Ishikawa (cell line): ENCODE data around the gene COG2.

Source experiments
- CEBPB ChIP-seq: IDR thresholded peaks from 2 replicates; pipeline ENCODE4 v1.6.1; 2012
- CREB1 ChIP-seq: IDR thresholded peaks from 2 replicates; pipeline ENCODE4 v1.6.1; 2012; ENCODE audit warnings: low read depth
- EGR1 ChIP-seq: IDR thresholded peaks from 2 replicates; pipeline ENCODE4 v1.6.1; 2012
- EP300 ChIP-seq: IDR thresholded peaks from 2 replicates; pipeline ENCODE4 v1.6.1; 2012; ENCODE audit warnings: borderline replicate concordance
- FOXM1 ChIP-seq: IDR thresholded peaks from 2 replicates; pipeline ENCODE4 v1.6.1; 2012; ENCODE audit warnings: low read depth, borderline replicate concordance
- NFIC ChIP-seq: IDR thresholded peaks from 2 replicates; pipeline ENCODE4 v1.6.1; 2012
- RAD21 ChIP-seq: IDR thresholded peaks from 2 replicates; pipeline ENCODE4 v1.6.1; 2012; ENCODE audit warnings: low read depth
- TAF1 ChIP-seq: IDR thresholded peaks from 2 replicates; pipeline ENCODE4 v1.6.1; 2012; ENCODE audit warnings: low read depth, mild to moderate bottlenecking
- TCF12 ChIP-seq: IDR thresholded peaks from 2 replicates; pipeline ENCODE4 v1.6.1; 2012; ENCODE audit warnings: low read depth
- TEAD4 ChIP-seq: IDR thresholded peaks from 2 replicates; pipeline ENCODE4 v1.6.1; 2012
- YY1 ChIP-seq: IDR thresholded peaks from 2 replicates; pipeline ENCODE4 v1.6.1; 2012; ENCODE audit warnings: low read depth
- ZBTB7A ChIP-seq: IDR thresholded peaks from 2 replicates; pipeline ENCODE4 v1.6.1; 2012; ENCODE audit warnings: low read depth
- TF ChIP-seq, protein P1 (sequence below): IDR thresholded peaks from 2 replicates; pipeline ENCODE4 v1.6.1; 2012; ENCODE audit warnings: low read depth, mild to moderate bottlenecking
- TF ChIP-seq, protein P2 (sequence below): IDR thresholded peaks from 2 replicates; pipeline ENCODE4 v1.6.1; 2012
- TF ChIP-seq, protein P3 (sequence below): IDR thresholded peaks from 2 replicates; pipeline ENCODE4 v1.6.1; 2012

COG2 gene

DNA sequence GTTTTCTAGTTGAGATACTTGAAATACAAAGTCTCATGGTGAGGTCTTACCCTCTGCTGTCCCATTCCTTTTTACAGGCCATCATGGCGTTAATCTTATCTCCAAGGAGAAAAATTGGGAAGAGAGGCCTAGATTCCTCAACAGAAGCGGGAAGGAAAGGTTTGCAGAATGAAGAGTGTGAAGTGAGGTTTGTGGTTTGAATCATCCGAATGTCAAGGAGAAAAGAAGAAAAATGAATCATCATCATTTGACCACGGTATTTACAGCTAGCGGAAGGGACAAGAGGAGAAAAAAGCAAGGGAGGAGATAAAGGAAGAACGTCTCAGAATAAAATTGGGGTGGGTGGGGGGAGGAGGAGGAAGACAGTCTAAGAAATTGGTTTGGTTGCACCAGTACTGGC, 935 bp upstream of the COG2 start:
- TF ChIP-seq, protein P1, sequence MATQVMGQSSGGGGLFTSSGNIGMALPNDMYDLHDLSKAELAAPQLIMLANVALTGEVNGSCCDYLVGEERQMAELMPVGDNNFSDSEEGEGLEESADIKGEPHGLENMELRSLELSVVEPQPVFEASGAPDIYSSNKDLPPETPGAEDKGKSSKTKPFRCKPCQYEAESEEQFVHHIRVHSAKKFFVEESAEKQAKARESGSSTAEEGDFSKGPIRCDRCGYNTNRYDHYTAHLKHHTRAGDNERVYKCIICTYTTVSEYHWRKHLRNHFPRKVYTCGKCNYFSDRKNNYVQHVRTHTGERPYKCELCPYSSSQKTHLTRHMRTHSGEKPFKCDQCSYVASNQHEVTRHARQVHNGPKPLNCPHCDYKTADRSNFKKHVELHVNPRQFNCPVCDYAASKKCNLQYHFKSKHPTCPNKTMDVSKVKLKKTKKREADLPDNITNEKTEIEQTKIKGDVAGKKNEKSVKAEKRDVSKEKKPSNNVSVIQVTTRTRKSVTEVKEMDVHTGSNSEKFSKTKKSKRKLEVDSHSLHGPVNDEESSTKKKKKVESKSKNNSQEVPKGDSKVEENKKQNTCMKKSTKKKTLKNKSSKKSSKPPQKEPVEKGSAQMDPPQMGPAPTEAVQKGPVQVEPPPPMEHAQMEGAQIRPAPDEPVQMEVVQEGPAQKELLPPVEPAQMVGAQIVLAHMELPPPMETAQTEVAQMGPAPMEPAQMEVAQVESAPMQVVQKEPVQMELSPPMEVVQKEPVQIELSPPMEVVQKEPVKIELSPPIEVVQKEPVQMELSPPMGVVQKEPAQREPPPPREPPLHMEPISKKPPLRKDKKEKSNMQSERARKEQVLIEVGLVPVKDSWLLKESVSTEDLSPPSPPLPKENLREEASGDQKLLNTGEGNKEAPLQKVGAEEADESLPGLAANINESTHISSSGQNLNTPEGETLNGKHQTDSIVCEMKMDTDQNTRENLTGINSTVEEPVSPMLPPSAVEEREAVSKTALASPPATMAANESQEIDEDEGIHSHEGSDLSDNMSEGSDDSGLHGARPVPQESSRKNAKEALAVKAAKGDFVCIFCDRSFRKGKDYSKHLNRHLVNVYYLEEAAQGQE: no peak
- TF ChIP-seq CEBPB (no peak), EGR1 (no peak), ZBTB7A (no peak), TAF1 (no peak), RAD21 (no peak), NFIC (no peak)

DNA sequence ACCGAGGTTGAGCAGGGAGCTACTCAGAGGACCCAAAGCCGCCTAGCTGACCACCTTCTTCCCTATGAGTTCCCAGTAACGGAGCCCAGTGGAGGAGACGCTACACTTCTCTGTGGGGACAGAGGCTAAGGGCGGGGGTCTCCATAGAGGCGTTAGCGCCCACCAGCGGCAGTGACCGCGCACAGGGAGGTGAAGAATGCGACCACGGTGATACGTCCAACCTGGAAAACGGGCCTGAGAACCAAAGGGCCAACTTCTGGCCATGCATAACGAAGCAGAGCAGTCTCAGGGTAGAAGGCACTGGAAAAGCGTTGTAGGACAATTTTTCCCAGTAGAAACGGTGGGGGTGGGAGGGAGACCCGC, 400 bp upstream of the COG2 start:
- TF ChIP-seq, protein P2, sequence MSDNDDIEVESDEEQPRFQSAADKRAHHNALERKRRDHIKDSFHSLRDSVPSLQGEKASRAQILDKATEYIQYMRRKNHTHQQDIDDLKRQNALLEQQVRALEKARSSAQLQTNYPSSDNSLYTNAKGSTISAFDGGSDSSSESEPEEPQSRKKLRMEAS: no peak
- TF ChIP-seq CREB1: no peak
- TF ChIP-seq FOXM1: no peak

DNA sequence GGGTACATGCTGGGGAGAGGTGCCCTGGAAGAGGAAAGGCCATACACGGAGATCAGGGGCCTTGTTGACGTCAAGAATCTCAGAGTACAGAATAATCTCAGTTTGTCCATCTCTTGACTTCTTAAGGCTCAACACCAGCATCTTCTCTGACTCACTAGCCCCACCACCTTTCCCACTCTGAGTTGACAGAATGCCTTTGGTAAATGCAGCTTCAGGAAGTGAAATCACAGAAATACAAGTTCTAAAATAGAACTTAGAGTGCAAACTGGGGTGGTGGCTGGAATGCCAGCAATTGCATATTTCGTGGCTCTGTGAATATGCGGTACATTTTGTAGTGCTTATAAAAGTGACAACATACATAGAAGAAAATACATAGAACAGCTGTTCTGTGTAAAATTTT, 1.6 kb downstream of the COG2 start:
- TF ChIP-seq CEBPB (no peak), TEAD4 (no peak), FOXM1 (no peak), RAD21 (no peak), CREB1 (no peak), EP300 (no peak), ZBTB7A (no peak), TCF12 (no peak), TAF1 (no peak), NFIC (no peak), EGR1 (no peak), YY1 (no peak)
- TF ChIP-seq, protein P1: no peak
- TF ChIP-seq, protein P2: no peak
- TF ChIP-seq, protein P3, sequence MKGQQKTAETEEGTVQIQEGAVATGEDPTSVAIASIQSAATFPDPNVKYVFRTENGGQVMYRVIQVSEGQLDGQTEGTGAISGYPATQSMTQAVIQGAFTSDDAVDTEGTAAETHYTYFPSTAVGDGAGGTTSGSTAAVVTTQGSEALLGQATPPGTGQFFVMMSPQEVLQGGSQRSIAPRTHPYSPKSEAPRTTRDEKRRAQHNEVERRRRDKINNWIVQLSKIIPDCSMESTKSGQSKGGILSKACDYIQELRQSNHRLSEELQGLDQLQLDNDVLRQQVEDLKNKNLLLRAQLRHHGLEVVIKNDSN: no peak

DNA sequence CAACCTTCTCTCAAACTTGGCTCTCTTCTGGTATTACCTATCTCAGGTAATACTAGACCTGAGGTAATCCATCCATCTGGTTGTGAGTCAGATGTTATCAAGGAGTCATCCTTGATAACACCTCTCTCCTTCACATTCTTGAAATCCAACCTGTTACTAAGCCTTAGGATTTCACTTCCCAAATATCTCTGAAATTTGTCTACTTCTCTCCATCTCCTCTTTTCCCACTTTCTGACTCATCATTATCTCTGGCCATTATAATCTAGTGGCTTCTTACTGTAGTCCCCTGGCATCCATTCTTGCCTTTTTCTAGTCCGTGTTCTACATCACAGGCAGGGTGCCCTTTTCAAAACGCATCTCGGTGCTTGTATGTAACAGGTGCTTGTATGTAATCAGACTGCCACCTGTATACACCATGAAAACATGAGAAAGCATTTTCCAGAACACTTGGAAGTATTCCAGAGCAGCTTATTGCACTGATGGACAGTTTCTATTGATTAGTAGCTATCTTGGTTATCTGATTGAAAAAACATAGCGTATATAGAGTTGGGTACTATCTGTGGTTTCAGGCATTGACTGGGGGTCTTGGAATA, 4.5 kb downstream of the COG2 start:
- no peak for TF ChIP-seq FOXM1

DNA sequence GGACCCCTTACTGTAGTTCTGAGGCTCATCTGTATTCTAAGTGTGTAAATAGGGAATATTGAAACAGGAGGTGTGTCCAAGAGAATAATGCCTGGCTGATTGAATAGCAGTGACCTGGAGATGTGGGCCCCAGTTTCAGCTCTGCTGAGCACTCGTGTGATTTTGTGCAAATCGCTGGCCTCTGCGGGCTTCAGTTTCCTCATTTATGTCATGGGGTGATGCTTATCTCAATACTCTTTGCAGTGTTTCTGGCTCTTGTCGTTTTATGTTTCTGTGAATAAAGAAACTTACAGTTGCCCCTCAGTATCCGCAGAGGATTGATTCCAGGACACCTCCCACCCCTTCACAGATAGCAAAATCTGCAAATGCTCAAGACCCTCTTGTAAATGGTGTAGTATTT, 5.0 kb downstream of the COG2 start:
- TF ChIP-seq CEBPB (no peak), NFIC (no peak), TAF1 (no peak), FOXM1 (no peak), TCF12 (no peak), RAD21 (no peak), YY1 (no peak), CREB1 (no peak), ZBTB7A (no peak), TEAD4 (no peak), EGR1 (no peak), EP300 (no peak)
- TF ChIP-seq, protein P1: no peak
- TF ChIP-seq, protein P2: no peak
- TF ChIP-seq, protein P3: no peak
